Measurements from ENCODE around the gene AFDN.

The AFDN gene

DNA sequence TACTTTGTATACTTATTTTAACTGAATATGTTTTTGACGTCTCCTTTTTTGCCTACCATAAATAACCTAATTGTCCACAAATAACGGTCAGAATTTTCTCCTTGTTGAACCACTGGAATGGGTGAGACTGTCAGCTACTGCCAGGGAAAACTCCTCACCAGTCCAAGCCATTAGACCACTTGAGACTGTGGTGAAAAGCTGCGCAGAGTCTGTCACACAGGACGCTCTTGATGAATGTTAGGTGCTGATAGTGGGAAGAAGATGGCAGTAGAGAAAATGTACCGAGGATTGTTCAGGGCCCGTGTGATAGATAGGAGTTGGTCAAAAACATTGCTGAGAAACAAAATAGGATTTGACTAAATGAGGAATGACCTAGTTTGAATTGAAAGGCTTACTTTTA is 95.1 kb downstream of the AFDN start:
- DNase-seq, result no peak

DNA sequence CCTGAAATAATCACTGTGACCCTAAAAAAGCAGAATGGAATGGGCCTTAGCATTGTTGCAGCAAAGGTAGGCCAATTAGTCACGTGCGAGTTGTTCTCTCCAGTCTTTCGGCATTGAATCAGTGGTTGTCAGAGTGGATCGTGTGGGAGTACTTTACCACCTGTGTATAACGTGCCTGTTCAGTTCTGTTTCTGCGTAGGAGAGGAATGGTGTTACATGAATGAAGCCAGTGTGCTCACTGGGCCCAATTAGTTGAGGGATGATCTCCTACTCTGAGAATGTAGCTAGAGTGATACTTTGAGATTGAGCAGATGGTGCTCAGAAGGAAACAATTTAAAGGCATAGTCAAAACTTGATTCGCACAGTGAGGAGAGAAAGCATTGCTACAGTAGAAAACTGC is 98.3 kb downstream of the AFDN start:
- DNase-seq, result peak; percentile 37

- no peak for DNase-seq
Measured at GRCh38 chr6:167927246-167927645, 100.5 kb downstream of the AFDN start.

DNA sequence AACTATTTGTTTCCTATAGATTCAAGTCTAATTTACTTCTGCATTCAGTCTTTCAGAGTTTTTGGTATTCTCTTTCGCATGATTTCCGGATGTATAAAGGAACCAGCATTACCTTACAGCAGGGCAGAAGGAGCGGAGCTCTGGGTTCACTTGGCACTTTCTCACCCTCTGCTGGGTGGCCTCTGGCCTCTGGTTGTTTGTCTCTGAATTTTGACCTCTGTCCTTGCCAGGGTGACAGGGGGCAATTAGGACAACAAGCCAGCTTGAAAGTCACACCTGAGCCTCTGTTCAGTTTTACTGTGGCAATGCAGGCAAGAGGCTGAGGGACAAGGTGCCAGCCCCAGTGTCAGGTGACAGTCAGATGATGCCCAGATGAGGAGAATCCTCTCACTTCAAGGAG is 101.4 kb downstream of the AFDN start:
- DNase-seq, result no peak

DNA sequence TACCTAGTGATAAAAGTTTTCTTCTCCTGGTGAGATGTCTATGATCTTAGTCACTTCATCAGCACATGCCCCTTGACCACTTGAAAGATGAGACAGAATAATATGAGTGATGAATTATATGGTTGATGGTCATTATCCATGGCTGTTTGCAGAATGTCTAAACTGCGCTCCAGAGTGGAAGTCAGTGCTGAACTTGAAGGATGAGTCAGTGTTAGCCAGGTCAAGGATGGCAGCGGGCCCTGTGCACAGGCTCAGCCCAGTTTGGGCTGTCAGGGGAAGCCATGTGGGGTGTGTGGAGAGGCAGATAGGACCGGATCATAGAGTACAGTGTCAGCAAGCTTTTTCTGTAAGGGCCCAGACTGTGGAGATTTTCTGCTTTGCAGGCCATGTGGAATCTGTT is 103.6 kb downstream of the AFDN start:
- DNase-seq, result peak; percentile 60

DNA sequence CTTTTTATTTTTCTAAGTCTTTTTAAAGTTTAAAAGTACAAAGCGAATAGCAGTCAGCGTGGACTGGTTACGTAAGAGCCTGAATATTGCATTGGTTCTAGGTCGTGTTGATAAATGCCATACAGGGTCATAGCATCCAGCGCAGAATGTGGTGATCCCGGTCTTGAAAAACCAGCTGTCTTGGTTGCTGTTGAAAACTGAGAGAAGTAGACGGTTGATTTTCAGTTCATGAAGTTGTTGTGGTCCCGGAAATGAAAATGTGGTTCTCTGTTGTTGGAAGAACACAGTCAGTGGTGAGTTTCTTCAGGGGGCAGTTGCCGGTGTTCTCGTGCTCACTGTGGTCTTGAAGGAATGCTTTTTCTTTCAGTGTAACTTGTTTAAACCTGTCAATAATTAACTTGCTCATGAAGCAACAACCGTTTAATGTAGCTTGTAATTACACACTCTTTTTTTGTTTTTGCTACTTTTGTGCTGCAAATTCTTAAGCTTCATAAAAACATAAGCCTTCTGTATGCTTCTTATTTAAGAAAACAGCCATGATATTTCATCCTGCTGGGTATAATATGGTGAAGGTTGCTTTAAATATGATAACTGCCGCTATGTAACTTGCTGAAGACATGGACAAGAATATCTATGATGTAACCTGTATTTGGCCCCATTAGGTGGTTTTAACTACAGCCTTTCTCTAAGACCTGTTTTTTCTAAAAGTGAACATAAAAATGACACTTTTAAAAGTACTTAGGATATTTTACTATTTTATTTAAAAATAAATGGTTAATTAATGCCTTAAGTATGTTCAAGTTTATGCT is 106.0 kb downstream of the AFDN start:
- peak; percentile 29 for DNase-seq

DNA sequence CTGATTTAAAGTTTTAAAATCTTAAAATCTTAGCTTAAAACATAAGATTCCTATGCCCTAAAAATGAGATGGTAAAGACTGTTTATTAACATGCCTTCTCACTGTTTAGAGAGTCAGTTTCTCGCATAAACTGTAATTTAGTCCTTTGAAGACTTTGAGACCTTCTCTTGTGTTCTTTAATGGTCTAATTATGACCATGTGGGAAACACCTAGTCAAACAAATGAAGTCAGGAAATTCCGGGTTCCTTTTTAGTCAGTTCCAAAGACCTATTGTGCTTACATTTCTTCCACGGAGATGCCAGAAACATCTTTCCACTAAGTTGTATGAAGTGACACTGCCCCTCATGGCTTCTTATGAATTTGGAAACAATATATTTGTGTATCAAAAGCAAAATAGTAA is 106.6 kb downstream of the AFDN start:
- DNase-seq, result no peak

DNA sequence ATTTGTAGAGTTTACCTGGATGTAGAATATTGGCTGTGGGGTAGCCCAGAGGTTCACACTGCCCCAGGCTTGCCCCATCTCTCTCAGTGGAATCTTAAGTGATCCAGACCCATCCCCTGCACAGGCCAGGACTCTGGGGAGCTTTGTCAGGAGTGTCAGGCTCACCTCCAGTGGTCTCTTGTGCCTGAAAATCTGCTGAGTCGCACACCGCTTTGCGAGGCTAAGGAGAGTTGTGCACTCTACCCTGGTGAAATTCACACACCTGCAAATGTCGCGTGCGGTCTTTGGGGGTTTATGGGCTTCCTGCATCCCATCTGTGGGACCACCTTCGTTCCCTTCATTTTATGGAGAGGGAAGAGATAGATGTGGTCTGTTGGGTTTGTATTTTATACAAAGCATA is 107.1 kb downstream of the AFDN start:
- no peak for DNase-seq

DNA sequence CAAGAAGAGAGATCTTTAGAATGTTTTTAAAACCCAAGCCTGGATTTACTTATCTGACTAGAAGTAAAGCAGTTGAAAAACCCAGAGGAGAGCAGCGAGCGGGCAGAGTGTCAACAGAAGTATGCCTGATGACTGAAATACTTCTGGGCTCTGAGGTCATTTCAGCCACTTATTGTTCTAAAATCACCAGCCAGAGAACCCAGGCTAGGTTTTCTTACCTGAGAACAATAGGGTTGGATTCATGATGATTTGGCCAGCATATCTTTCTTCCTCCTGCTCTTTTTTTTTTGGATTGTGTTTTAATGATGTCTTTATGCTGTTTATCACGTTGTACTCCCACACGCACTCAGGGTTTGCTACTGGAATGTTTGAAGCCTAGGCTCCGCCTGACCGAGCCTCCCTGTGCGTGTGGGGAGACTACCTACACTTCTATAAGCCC is 107.7 kb downstream of the AFDN start:
- no peak for DNase-seq

DNA sequence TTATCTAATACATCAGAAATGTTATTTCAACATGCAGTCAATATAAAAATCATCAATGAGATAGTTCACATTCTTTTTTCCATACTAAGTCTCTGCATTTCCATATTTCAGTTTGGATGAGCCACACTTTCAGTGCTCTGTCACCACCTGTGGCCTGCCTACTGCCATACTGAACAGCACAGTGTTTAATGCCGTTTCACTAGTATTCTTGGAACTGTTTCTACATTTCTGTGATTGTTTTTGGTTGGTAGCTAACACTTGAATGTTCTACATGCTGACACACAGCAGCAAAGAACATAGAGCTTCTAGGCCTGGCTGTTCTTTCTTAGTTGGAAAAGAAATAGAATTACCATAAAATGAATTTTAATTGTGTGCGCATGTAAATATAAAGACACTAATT is 109.3 kb downstream of the AFDN start:
- peak; percentile 25 for DNase-seq

GRCh38 chr6:167937301-167937700 is 110.6 kb downstream of the AFDN start:
- DNase-seq, result no peak

GRCh38 chr6:167937948-167938911 is 111.5 kb downstream of the AFDN start:
- no peak for DNase-seq

DNA sequence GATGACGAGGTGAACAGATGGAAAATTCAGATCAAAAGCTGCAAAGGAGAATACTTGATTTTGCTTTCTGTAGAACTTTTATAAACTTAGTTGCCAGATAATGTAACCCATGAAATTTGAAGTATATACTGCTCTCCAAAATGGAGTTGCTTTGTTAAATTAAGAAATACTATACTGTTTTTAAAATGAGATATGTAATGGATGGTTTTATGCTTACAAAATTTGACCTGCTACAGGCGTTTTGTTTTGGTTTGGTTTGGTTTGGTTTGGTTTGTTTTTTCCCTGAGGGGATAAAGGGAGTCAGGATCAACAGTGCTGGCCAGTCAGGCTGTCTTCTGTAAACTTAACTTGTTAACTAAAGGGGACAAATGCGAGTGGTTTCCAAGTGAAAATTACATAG is 115.1 kb downstream of the AFDN start:
- DNase-seq, result no peak

DNA sequence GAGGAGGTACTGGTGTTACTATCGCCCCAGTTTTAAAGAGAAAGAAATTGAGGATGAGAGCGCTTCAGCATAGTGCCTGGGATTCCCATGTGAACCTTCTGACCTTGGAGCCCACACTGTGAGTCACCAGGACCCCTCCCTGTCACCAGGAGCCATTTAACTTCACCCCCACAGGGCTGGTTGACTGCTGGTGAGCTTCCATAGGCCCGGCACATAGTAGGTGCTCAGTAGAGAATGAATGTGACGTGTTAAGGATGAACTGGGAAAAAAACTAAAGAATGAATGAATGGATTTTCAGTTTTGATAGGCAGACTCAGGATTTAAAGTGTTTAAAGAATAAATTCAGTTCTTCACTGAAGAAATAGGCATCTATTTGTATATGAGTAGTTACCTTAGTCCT is 117.4 kb downstream of the AFDN start:
- no peak for DNase-seq

- DNase-seq, result no peak
Measured at GRCh38 chr6:167946007-167946406, 119.3 kb downstream of the AFDN start.

- no peak for DNase-seq
Measured at GRCh38 chr6:167946604-167947003, 119.9 kb downstream of the AFDN start.

GRCh38 chr6:167947716-167948115 is 121.0 kb downstream of the AFDN start:
- no peak for DNase-seq

- no peak for DNase-seq
Measured at GRCh38 chr6:167948716-167949115, 122.0 kb downstream of the AFDN start.

DNA sequence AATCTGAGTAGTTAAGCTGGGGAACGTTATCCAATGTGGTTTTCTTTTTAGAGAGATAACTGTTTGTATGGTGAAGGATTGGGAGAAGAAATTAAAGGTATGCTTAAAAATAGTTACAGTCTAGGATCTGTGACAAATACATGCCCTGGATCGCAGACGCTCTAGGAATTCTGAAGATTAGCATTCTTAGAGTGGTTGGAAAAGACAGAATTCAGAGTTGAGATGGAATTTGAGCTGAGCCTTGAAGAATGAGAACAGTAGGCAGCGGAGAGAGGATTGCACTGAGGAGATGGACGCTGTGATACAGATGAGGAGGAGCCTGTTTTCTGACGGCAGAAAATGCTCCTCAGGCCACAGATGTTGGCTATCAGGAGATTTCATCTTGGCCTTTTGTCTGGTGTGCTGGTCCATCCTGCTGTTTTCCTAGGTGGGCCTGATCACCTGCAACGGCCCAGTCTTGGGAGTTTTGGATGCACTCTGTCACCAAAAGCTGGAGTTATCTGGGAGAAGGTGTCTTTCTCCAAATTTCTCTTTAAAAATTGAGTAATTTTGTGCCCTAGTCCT is 122.5 kb downstream of the AFDN start:
- DNase-seq, result peak; percentile 37

- DNase-seq, result no peak
Measured at GRCh38 chr6:167951781-167952511, 125.2 kb downstream of the AFDN start.

- no peak for DNase-seq
Measured at GRCh38 chr6:167952512-167952859, 125.8 kb downstream of the AFDN start.

- no peak for DNase-seq
Measured at GRCh38 chr6:167953551-167953950, 126.8 kb downstream of the AFDN start.

DNA sequence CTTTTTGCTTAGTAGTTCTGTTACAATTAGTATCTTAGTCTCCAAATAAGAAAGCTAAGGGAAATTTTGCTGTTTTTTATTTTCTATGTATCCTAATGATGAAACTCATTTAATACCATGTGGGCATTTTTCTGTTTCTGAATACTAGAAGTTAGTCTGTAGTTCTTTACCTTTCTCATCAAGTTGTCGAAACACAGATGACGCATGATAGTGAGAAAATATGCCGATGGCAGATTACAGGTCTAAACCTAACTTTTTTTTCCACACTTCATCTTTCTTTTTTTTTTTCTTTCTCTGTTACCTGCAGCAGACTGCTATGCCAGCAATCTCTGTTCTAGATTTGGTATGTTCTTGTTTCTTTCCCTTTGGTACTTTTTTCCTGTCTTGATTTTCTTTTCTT is 127.4 kb downstream of the AFDN start:
- DNase-seq, result no peak
